Ovary (tissue), 3 donors: ENCODE results near the gene PXK.

ENCODE experiments used
- POLR2A ChIP-seq: fragments of 450-650 bp; IDR thresholded peaks from one replicate; pipeline ENCODE4 v1.6.1; 2017; ENCODE audit warnings: antibody characterized with exemption, mild to moderate bottlenecking, moderate library complexity
- TF ChIP-seq, protein P1 (sequence below), 3 donors: fragments of 450-650 bp in 2 of 3; fragments of 200-600 bp in 1 of 3; IDR thresholded peaks; one replicate each; pipeline versions ENCODE4 v1.5.1 to v1.8.0; 2016 to 2022; ENCODE audit warnings: antibody characterized with exemption in 3 of 3, mild to moderate bottlenecking in 1 of 3
- donor health status: DM: no; HTN: no; CAD: no.

GRCh38 chr3:58386626-58387365, 54.1 kb downstream of the PXK start:
- TF ChIP-seq, protein P1, sequence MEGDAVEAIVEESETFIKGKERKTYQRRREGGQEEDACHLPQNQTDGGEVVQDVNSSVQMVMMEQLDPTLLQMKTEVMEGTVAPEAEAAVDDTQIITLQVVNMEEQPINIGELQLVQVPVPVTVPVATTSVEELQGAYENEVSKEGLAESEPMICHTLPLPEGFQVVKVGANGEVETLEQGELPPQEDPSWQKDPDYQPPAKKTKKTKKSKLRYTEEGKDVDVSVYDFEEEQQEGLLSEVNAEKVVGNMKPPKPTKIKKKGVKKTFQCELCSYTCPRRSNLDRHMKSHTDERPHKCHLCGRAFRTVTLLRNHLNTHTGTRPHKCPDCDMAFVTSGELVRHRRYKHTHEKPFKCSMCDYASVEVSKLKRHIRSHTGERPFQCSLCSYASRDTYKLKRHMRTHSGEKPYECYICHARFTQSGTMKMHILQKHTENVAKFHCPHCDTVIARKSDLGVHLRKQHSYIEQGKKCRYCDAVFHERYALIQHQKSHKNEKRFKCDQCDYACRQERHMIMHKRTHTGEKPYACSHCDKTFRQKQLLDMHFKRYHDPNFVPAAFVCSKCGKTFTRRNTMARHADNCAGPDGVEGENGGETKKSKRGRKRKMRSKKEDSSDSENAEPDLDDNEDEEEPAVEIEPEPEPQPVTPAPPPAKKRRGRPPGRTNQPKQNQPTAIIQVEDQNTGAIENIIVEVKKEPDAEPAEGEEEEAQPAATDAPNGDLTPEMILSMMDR (IDR thresholded peaks at IDR 0.05): no peak
- TF ChIP-seq POLR2A: no peak
